HG03469 (cell line): ENCODE data around the gene TIMP3.
"Not testable (repeated sequence)": the region's sequence is repeated elsewhere in the genome, so short reads cannot be mapped to it uniquely, and the experiment has no call there.

ENCODE experiments used
- ATAC-seq: cut with Tn5 transposase; IDR thresholded peaks from one replicate; pipeline ENCODE4 v1.9.1; 2021; ENCODE audit warnings: mild to moderate bottlenecking, moderate library complexity, moderate number of reproducible peaks; ENCODE audit not compliant: unreplicated experiment

TIMP3 gene

GRCh38 chr22:32801537-32802236 is at the start of gene TIMP3:
Gene TIMP3 (plus strand): TSS chr22:32801705. CDS start chr22:32802002, 297 bp downstream.
- no peak for ATAC-seq

GRCh38 chr22:32752326-32752725 is 49.2 kb upstream of the TIMP3 start:
- ATAC-seq = no peak

GRCh38 chr22:32752816-32753520 is 48.5 kb upstream of the TIMP3 start:
- ATAC-seq = no peak

- ATAC-seq = no peak
Observed at GRCh38 chr22:32753591-32753990, 47.9 kb upstream of the TIMP3 start.

- ATAC-seq = no peak
Observed at GRCh38 chr22:32754413-32755041, 47.0 kb upstream of the TIMP3 start.

- not testable (repeated sequence) for ATAC-seq
Observed at GRCh38 chr22:32757086-32757762, 44.3 kb upstream of the TIMP3 start.

GRCh38 chr22:32758866-32759385 is 42.6 kb upstream of the TIMP3 start:
- ATAC-seq = no peak

- no peak for ATAC-seq
Observed at GRCh38 chr22:32760396-32760795, 41.1 kb upstream of the TIMP3 start.

GRCh38 chr22:32760815-32761214 is 40.7 kb upstream of the TIMP3 start:
- no peak for ATAC-seq

GRCh38 chr22:32761251-32761903 is 40.1 kb upstream of the TIMP3 start:
- no peak for ATAC-seq

GRCh38 chr22:32764330-32765131 is 37.0 kb upstream of the TIMP3 start:
- ATAC-seq = no peak

- no peak for ATAC-seq
Observed at GRCh38 chr22:32765132-32765618, 36.3 kb upstream of the TIMP3 start.

- ATAC-seq = no peak
Observed at GRCh38 chr22:32771756-32772155, 29.7 kb upstream of the TIMP3 start.

GRCh38 chr22:32775957-32776356 is 25.5 kb upstream of the TIMP3 start:
- no peak for ATAC-seq

GRCh38 chr22:32776397-32776796 is 25.1 kb upstream of the TIMP3 start:
- no peak for ATAC-seq

- ATAC-seq = no peak
Observed at GRCh38 chr22:32776802-32777201, 24.7 kb upstream of the TIMP3 start.

GRCh38 chr22:32777987-32778386 is 23.5 kb upstream of the TIMP3 start:
- ATAC-seq = no peak

- ATAC-seq = no peak
Observed at GRCh38 chr22:32780726-32781310, 20.7 kb upstream of the TIMP3 start.

GRCh38 chr22:32781695-32782094 is 19.8 kb upstream of the TIMP3 start:
- no peak for ATAC-seq
